ENCODE measurements around the gene TIMM8B.
"Not testable (repeated sequence)": the region's sequence is repeated elsewhere in the genome, so short reads cannot be mapped to it uniquely, and the experiment has no call there.

The TIMM8B gene

DNA sequence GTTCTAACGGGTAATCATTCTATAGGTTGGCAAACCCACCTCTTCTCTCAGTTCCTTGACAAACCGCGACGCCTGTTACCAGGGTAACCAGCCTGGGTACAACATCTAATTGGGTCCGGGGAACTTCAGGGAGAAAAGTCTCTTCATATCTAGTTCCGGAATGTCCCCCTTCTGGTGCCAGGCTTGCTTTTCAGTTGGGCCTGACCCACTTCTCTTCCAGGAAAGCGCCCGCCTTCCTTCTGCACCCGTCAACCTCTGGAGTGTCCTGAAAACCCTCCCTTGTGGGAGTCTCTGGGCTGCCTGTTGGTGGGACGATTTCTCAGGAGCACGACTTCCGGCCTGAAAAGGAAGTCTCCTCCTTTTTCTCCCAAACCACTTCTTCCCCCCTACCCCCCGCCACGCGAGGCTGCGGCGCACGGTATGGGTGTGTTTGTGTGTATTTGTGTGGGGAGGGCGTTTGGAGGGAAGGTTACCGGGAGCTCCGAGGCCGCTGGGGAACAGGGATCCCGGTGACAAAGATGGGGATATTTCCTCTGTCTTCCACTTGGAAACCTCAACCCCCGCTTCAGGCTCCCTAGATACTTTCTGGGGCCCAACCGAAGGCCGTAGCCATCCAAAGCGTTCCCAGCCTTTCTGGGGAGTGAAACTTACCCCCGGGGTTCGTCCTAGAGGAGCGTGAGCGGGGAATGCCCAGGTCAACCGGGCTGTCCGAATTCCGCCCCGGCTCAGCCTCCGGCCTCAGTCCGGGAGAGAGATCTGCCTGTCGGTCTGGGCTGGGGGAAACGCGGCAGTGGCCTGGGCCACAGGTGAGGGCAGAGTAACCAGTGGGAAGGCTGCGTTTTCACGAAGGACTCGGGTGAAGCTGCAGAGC lies 12.4 kb downstream of the TIMM8B start, which contains the start of the genes NKAPD1 and PIH1D2:
TSS of gene NKAPD1 (plus strand) at position 359 of the 871 bp plus-strand sequence. CDS start 1,276 bp downstream, outside the sequence.
TSS of gene PIH1D2 (minus strand) at position 77 of the 871 bp plus-strand sequence. CDS start 843 bp downstream, outside the sequence.
- DNase-seq, result peak; percentile 76

DNA sequence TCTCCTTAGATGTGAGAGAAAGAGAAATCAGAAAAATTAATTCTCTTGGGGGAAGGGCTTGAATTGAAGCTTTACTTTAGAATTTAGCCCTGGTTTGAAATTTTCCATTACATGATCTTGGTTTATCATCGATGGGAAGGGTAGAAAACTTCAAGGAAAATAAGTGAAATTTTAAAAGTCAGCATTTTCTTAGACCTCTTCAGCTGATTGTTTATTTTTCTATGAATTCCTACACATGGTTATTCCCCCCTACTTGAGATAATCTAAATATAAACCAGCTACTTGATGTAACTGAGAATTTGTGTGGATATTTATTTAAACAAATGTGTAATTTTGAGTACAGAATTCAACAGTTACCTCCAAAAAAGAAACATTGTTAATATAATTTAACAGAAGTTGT lies 23.6 kb downstream of the TIMM8B start:
- no peak for DNase-seq

GRCh38 chr11:112058103-112058502 lies 28.5 kb downstream of the TIMM8B start:
- DNase-seq, result no peak

GRCh38 chr11:112057170-112057569 lies 29.4 kb downstream of the TIMM8B start:
- DNase-seq, result no peak

GRCh38 chr11:112051768-112052167 lies 34.8 kb downstream of the TIMM8B start:
- no peak for DNase-seq

- no peak for DNase-seq
Measured at GRCh38 chr11:112050721-112051120, 35.8 kb downstream of the TIMM8B start.

- no peak for DNase-seq
Measured at GRCh38 chr11:112049777-112050176, 36.8 kb downstream of the TIMM8B start.

DNA sequence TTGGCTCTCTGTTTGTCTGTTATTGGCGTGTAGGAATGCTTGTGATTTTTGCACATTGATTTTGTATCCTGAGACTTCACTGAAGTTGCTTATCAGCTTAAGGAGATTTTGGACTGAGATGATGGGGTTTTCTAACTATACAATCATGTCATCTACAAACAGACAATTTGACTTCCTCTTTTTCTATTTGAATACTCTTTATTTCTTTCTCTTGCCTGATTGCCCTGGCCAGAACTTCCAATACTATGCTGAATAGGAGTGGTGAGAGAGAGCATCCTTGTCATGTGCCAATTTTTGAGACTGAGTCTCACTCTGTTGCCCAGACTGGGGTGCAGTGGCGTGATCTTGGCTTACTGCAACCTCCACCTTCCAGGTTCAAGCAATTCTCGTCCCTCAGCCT lies 38.3 kb downstream of the TIMM8B start:
- not testable (repeated sequence) for DNase-seq

DNA sequence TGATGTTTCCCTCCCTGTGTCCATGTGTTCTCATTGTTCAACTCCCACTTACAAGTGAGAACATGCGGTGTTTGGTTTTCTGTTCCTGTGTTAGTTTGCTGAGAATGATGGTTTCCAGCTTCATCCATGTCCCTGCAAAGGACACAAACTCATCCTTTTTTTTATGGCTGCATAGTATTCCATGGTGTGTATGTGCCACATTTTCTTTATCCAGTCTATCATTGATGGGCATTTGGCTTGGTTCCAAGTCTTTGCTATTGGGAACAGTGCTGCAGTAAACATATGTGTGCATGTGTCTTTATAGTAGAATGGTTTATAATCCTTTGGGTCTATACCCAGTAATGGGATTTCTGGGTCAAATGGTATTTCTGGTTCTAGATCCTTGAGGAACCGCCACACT lies 39.9 kb downstream of the TIMM8B start:
- not testable (repeated sequence) for DNase-seq

GRCh38 chr11:112044961-112045360 lies 41.6 kb downstream of the TIMM8B start:
- no peak for DNase-seq

DNA sequence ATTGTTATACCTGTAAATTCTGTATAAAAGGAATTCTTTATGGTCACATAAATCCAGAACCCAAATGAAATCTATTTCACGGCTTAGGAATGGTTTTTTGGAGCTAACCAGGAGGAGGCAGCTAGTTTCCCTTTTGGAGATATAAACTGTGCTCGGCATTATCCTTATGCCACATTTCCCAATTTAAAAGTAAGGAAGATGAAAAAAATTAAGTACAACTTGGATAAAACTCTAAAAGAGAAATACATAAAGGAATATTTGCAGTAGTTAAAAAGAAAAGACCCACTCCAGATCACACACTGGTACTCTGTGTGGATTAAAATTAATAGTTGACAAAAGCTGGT lies 43.6 kb downstream of the TIMM8B start:
- DNase-seq, result no peak

DNA sequence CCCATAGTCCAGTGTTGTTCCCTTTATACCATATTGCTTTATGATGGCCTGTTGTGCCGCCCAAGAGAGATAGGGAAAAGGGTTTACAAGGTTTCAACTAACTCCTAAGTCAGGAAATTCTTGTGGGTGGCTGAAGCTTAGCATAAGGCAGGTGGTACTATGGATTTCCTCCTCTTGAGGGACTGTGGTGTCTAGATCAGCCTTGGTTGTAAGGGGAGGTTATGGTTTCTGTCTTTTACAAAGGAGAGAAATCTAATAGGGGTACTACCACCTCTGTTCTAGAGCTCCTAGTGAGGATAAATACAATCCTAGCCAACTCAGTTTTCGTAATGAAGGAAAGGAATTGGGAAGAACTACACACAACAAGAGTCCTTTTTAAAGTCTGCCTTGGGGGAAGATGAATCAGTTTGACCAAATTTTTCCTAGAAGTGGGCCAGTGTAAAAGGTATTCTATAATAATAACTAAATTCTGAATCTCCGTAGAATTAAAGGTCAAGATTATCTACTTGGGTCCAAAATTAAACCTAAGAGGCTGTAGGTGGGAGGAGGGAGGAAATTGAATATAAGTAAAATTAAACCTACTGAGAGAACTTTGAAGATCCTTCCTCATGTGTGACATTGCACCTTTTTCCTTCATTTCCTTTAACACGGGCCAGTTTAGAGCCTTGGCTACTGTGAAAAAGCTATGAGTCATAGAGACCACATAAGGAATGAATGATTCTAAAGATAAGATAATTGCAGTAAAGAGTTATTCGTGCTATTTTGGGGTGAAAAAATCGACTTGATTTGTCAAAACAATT lies 44.2 kb downstream of the TIMM8B start:
- DNase-seq, result no peak

GRCh38 chr11:112037527-112037926 lies 49.0 kb downstream of the TIMM8B start:
- DNase-seq, result no peak

Data from NCI-H2081 treated with DMSO at 0.1 percent for 48 hours (cell line).